Lower lobe of right lung (tissue), 2 donors: Measurements from ENCODE around the gene SPATA22. TPM values are rescaled to one million over a fixed set of nuclear protein-coding genes. Genes with fewer than 3 reads are reported as not detected.
"Not testable (repeated sequence)": the region's sequence is repeated elsewhere in the genome, so short reads cannot be mapped to it uniquely, and the experiment has no call there.

ENCODE experiments used
- ATAC-seq, 2 donors: fragments of 200-7000 bp; cut with Tn5 transposase; one replicate each; pipeline ENCODE4 v1.9.1; 2020 to 2022; ENCODE audit warnings: mild to moderate bottlenecking in 2 of 2, moderate library complexity in 2 of 2
- DNase-seq: peaks from one replicate; pipeline ENCODE4 v3.0.0-alpha.2; 2020
- H3K27ac ChIP-seq: fragments of 200-600 bp; one replicate; pipeline ENCODE4 v1.8.0; 2022
- H3K27me3 ChIP-seq: fragments of 200-600 bp; one replicate; pipeline ENCODE4 v1.8.0; 2022; ENCODE audit warnings: low read depth
- H3K36me3 ChIP-seq: fragments of 200-600 bp; one replicate; pipeline ENCODE4 v1.8.0; 2022; ENCODE audit warnings: mild to moderate bottlenecking
- H3K4me1 ChIP-seq: fragments of 200-600 bp; one replicate; pipeline ENCODE4 v1.8.0; 2022
- H3K4me3 ChIP-seq: fragments of 200-600 bp; one replicate; pipeline ENCODE4 v1.8.0; 2022; ENCODE audit warnings: mild to moderate bottlenecking
- H3K9me3 ChIP-seq: fragments of 200-600 bp; one replicate; pipeline ENCODE4 v1.8.0; 2022
- CTCF ChIP-seq: fragments of 200-600 bp; IDR thresholded peaks from one replicate; pipeline ENCODE4 v1.8.0; 2022; ENCODE audit warnings: antibody characterized with exemption, mild to moderate bottlenecking
- intact Hi-C: fragments of 100-400 bp; cut with DNase I; formaldehyde crosslinking; loops from one replicate; pipeline ENCODE4 v1.11.0; 2022
- long read RNA-seq: library from polyadenylated mRNA; unstranded; transcript quantifications from one replicate; pipeline ENCODE4 v2.0.0, GENCODE V29; 2021
- total RNA-seq: library from RNA; stranded (reverse); fragmentation: NEBNext Ultra II Directional; extraction: Animal tissue kit (Norgen Biotek cat#: 25700); gene quantifications from one replicate; pipeline ENCODE4 v1.2.1, GENCODE V29; 2021
- donor health status: DM: no; HTN: yes; CAD: no; lungs with severe emphysema.

SPATA22 gene
- 0.53 TPM for total RNA-seq
- long read RNA-seq, partial matches to known transcripts = 0 of 2 reads
- long read RNA-seq, other reads (novel, unspliced or antisense) = 1 of 2 reads

GRCh38 chr17:3471599-3471998, at the start of gene SPATA22:
Gene SPATA22, minus strand, starts transcription at chr17:3471819. Its CDS starts 2,494 bp downstream, at chr17:3469325.
- no peak for TF ChIP-seq CTCF
- H3K4me1 ChIP-seq = no peaks in the 10 kb centered on the region
- intact Hi-C loops = no loop called here
- H3K27me3 ChIP-seq = no peaks in the 10 kb centered on the region
- ATAC-seq (no peak), DNase-seq (no peak)
- H3K27ac ChIP-seq = no peak within 1 kb of the TSS
- no peaks in the 10 kb centered on the region for H3K9me3 ChIP-seq
- H3K4me3 ChIP-seq = no peak within 1 kb of the TSS
- H3K36me3 ChIP-seq = no peaks in the 10 kb centered on the region

- H3K36me3 ChIP-seq, H3K4me3 ChIP-seq, ATAC-seq, H3K9me3 ChIP-seq, H3K27me3 ChIP-seq, intact Hi-C loops, H3K27ac ChIP-seq, DNase-seq, H3K4me1 ChIP-seq: not testable (repeated sequence)
These were observed 47.9 kb upstream of the SPATA22 start for GRCh38 chr17:3519472-3519871.

- Histone ChIP-seq H3K9me3 (no peaks in the 10 kb centered on the region), H3K27me3 (no peaks in the 10 kb centered on the region), H3K4me1 (peaks cover 4% of the 10 kb centered on the region), H3K4me3 (no peak overlapping the region), H3K36me3 (no peaks in the 10 kb centered on the region), H3K27ac (no peak overlapping the region)
- TF ChIP-seq CTCF = no peak
- DNase-seq (no peak), ATAC-seq (no peak)
- intact Hi-C loops = no loop called here
These were observed 43.3 kb upstream of the SPATA22 start for GRCh38 chr17:3514873-3515272.

- H3K4me3 ChIP-seq, H3K27ac ChIP-seq, intact Hi-C loops, H3K36me3 ChIP-seq, DNase-seq, H3K9me3 ChIP-seq, H3K27me3 ChIP-seq, ATAC-seq, H3K4me1 ChIP-seq: not testable (repeated sequence)
These were observed 42.5 kb upstream of the SPATA22 start for GRCh38 chr17:3514167-3514566.

GRCh38 chr17:3513305-3514035, 41.9 kb upstream of the SPATA22 start:
- intact Hi-C loops = no loop called here
- Histone ChIP-seq H3K4me1 (peaks cover 4% of the 10 kb centered on the region), H3K9me3 (no peaks in the 10 kb centered on the region), H3K27me3 (no peaks in the 10 kb centered on the region), H3K27ac (peak overlapping the region; percentile 70), H3K4me3 (no peak overlapping the region), H3K36me3 (no peaks in the 10 kb centered on the region)
- ATAC-seq = peak in 1 of 2 donors; percentile 19
- no peak for TF ChIP-seq CTCF
- DNase-seq = no peak

GRCh38 chr17:3512505-3513171, 41.0 kb upstream of the SPATA22 start:
- H3K36me3 ChIP-seq = no peaks in the 10 kb centered on the region
- H3K4me1 ChIP-seq = peaks cover 4% of the 10 kb centered on the region
- no peak for TF ChIP-seq CTCF
- no peak overlapping the region for H3K4me3 ChIP-seq
- no peaks in the 10 kb centered on the region for H3K27me3 ChIP-seq
- H3K9me3 ChIP-seq = no peaks in the 10 kb centered on the region
- peak overlapping the region; percentile 70 for H3K27ac ChIP-seq
- ATAC-seq (peak; percentile 59 to 60), DNase-seq (no peak)
- intact Hi-C loops = no loop called here
